Measurements from ENCODE around the gene DAZAP2.
A peak's percentile ranks its signal among the peaks of the same experiment; 100 is the strongest.

The DAZAP2 gene

GRCh38 chr12:51264297-51264696 is 25.7 kb downstream of the DAZAP2 start:
- no peaks in the 10 kb centered on the region for H3K27me3 ChIP-seq (ENCODE audit: low read depth, low read length)
- no peaks in the 10 kb centered on the region for H3K79me2 ChIP-seq (ENCODE audit: low read length)
- peaks cover 4% of the 10 kb centered on the region; the same call in 1 of the 2 replicates for H3K4me1 ChIP-seq (ENCODE audit: low read length)
- H3K4me3 ChIP-seq (ENCODE audit: low read length): no peak overlapping the region
- H2AFZ ChIP-seq (ENCODE audit: low read depth, low read length): no peak overlapping the region
- H3K27ac ChIP-seq (ENCODE audit: low read length): no peak overlapping the region
- no peaks in the 10 kb centered on the region for H3K36me3 ChIP-seq (replicated peaks; ENCODE audit: low read depth, low read length)
- no peaks in the 10 kb centered on the region for H3K9me3 ChIP-seq (ENCODE audit: insufficient read depth, low read length)
- TF ChIP-seq, protein P1, sequence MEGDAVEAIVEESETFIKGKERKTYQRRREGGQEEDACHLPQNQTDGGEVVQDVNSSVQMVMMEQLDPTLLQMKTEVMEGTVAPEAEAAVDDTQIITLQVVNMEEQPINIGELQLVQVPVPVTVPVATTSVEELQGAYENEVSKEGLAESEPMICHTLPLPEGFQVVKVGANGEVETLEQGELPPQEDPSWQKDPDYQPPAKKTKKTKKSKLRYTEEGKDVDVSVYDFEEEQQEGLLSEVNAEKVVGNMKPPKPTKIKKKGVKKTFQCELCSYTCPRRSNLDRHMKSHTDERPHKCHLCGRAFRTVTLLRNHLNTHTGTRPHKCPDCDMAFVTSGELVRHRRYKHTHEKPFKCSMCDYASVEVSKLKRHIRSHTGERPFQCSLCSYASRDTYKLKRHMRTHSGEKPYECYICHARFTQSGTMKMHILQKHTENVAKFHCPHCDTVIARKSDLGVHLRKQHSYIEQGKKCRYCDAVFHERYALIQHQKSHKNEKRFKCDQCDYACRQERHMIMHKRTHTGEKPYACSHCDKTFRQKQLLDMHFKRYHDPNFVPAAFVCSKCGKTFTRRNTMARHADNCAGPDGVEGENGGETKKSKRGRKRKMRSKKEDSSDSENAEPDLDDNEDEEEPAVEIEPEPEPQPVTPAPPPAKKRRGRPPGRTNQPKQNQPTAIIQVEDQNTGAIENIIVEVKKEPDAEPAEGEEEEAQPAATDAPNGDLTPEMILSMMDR (IDR thresholded peaks at IDR 0.05; ENCODE audit: low read depth, low read length): no peak
- no peak for TF ChIP-seq EZH2phosphoT487 (IDR thresholded peaks at IDR 0.05; ENCODE audit: low read depth)
- H3K9ac ChIP-seq (ENCODE audit: low read length): no peak overlapping the region
- no peaks in the 10 kb centered on the region for H4K20me1 ChIP-seq (ENCODE audit: insufficient read depth, low read length)
- H3K4me2 ChIP-seq (ENCODE audit: low read length): no peak overlapping the region

- H3K4me2 ChIP-seq (ENCODE audit: low read length): no peak overlapping the region
- H3K9me3 ChIP-seq (ENCODE audit: insufficient read depth, low read length): no peaks in the 10 kb centered on the region
- H3K4me3 ChIP-seq (ENCODE audit: low read length): no peak overlapping the region
- peaks cover 4% of the 10 kb centered on the region; the same call in 1 of the 2 replicates for H3K4me1 ChIP-seq (ENCODE audit: low read length)
- H3K36me3 ChIP-seq (replicated peaks; ENCODE audit: low read depth, low read length): no peaks in the 10 kb centered on the region
- H3K27me3 ChIP-seq (ENCODE audit: low read depth, low read length): no peaks in the 10 kb centered on the region
- TF ChIP-seq, protein P1 (IDR thresholded peaks at IDR 0.05; ENCODE audit: low read depth, low read length): no peak
- TF ChIP-seq EZH2phosphoT487 (IDR thresholded peaks at IDR 0.05; ENCODE audit: low read depth): no peak
- H4K20me1 ChIP-seq (ENCODE audit: insufficient read depth, low read length): no peaks in the 10 kb centered on the region
- no peaks in the 10 kb centered on the region for H3K79me2 ChIP-seq (ENCODE audit: low read length)
- no peak overlapping the region for H3K27ac ChIP-seq (ENCODE audit: low read length)
- H2AFZ ChIP-seq (ENCODE audit: low read depth, low read length): no peak overlapping the region
- no peak overlapping the region for H3K9ac ChIP-seq (ENCODE audit: low read length)
Measured at GRCh38 chr12:51265024-51265423, 26.4 kb downstream of the DAZAP2 start.

DNA sequence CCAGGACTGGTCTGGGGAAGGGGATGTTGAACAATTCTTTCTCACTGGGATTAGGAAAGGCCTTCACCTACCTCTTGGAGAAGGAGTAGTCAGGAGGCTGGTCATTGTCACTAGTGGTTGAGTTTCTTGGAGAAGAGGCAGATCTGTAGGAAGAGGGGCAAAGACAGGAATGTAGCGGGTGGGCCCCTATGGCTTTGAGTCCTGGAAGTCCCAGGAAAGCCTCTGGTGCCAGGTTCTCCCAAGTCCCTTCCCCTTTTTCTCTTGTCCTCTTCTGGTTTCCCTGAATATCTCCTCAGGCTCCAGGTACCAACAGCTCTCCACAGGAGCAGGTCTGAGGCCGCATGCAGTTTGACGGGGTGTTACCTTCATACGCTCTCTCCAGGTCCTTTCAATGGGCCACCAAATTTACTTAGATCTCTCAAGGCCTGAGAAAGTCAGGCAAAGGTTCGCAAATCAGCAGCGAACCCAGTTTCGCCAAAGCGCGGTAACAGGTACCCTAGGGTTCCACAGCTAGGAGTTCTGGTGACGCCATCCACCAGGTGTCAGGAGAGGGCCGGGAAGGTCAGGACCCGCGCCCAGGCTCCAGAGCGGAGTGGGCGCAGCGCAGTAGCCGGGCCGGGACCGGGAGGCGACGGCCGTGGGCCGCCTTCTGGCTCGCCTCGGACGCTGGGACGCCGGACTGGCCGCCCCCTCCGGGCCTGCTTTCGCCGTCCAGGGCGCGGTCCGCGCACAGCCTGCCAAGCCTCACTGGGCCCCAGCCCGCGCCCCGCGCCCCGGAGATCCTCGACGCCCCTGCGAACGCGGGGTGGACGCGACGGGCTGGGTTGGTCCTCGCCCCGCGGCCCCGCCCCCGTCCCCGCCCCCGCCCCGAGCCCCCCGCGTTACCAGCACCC is 30.8 kb downstream of the DAZAP2 start:
- Histone ChIP-seq H3K4me1 (ENCODE audit: low read length) (peaks cover 9% of the 10 kb centered on the region; the same call in 1 of the 2 replicates), H3K36me3 (replicated peaks; ENCODE audit: low read depth, low read length) (no peaks in the 10 kb centered on the region), H3K27ac (ENCODE audit: low read length) (no peak overlapping the region), H3K79me2 (ENCODE audit: low read length) (no peaks in the 10 kb centered on the region), H3K4me3 (ENCODE audit: low read length) (peak overlapping the region; percentile 94), H2AFZ (ENCODE audit: low read depth, low read length) (no peak overlapping the region), H3K9me3 (ENCODE audit: insufficient read depth, low read length) (no peaks in the 10 kb centered on the region), H4K20me1 (ENCODE audit: insufficient read depth, low read length) (no peaks in the 10 kb centered on the region), H3K9ac (ENCODE audit: low read length) (peak overlapping the region; percentile 79; the same call in 1 of the 2 replicates), H3K27me3 (ENCODE audit: low read depth, low read length) (peaks cover 7% of the 10 kb centered on the region), H3K4me2 (ENCODE audit: low read length) (peak overlapping the region; percentile 99)
- TF ChIP-seq, protein P1 (IDR thresholded peaks at IDR 0.05; ENCODE audit: low read depth, low read length): peak; percentile 48
- no peak for TF ChIP-seq EZH2phosphoT487 (IDR thresholded peaks at IDR 0.05; ENCODE audit: low read depth)

Data from OCI-LY3 (cell line).